ENCODE results near the gene RUFY1.
"Not testable (repeated sequence)": the region's sequence is repeated elsewhere in the genome, so short reads cannot be mapped to it uniquely, and the experiment has no call there.

- not testable (repeated sequence) for TF ChIP-seq CBX5 (IDR thresholded peaks at IDR 0.05; ENCODE audit: borderline replicate concordance, low read depth); KDM5B (IDR thresholded peaks at IDR 0.05; ENCODE audit: insufficient replicate concordance, low read depth, low read length); ZNF431 (CRISPR knock-in tag; IDR thresholded peaks at IDR 0.05); ETV6 (IDR thresholded peaks at IDR 0.05; ENCODE audit: borderline replicate concordance in 1 of 2, low read depth in 2 of 2, low read length in 1 of 2); ETV6 (CRISPR knock-in tag; IDR thresholded peaks at IDR 0.05; ENCODE audit: borderline replicate concordance); GABPA (tag; conservative IDR thresholded peaks at IDR 0.05; ENCODE audit: low read depth); BRD4 (IDR thresholded peaks at IDR 0.05); ZBTB8A (IDR thresholded peaks at IDR 0.05; ENCODE audit: partially characterized antibody)
- TF ChIP-seq, protein P1, sequence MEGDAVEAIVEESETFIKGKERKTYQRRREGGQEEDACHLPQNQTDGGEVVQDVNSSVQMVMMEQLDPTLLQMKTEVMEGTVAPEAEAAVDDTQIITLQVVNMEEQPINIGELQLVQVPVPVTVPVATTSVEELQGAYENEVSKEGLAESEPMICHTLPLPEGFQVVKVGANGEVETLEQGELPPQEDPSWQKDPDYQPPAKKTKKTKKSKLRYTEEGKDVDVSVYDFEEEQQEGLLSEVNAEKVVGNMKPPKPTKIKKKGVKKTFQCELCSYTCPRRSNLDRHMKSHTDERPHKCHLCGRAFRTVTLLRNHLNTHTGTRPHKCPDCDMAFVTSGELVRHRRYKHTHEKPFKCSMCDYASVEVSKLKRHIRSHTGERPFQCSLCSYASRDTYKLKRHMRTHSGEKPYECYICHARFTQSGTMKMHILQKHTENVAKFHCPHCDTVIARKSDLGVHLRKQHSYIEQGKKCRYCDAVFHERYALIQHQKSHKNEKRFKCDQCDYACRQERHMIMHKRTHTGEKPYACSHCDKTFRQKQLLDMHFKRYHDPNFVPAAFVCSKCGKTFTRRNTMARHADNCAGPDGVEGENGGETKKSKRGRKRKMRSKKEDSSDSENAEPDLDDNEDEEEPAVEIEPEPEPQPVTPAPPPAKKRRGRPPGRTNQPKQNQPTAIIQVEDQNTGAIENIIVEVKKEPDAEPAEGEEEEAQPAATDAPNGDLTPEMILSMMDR (IDR thresholded peaks at IDR 0.05 in 2 of 3, conservative IDR thresholded peaks at IDR 0.05 in 1 of 3; ENCODE audit: insufficient read depth in 2 of 3, low read depth in 1 of 3, low read length in 3 of 3) = not testable (repeated sequence)
Observed at GRCh38 chr5:179558261-179558799, 8.0 kb downstream of the RUFY1 start.
